ENCODE data around the gene RIN1. TPM values are rescaled to one million over a fixed set of nuclear protein-coding genes. Genes with fewer than 3 reads are reported as not detected.
A peak's percentile ranks its signal among the peaks of the same experiment; 100 is the strongest.

The RIN1 gene
- total and polyA plus RNA-seq, 9 of the 15 experiments (the other 6 are each of a cell fraction or from before 2014, with no cell fraction given) = 0.01 to 1.2 (median 0.45) TPM; not detected in 1

- TF ChIP-seq E2F1 (CRISPR knock-in tag; IDR thresholded peaks at IDR 0.05) = no peak
- no peak for TF ChIP-seq MYBL2 (IDR thresholded peaks at IDR 0.05; ENCODE audit: low read depth)
- TF ChIP-seq MYBL2 (CRISPR knock-in tag; IDR thresholded peaks at IDR 0.05; ENCODE audit: borderline replicate concordance) = no peak
- no peak for TF ChIP-seq HDAC8 (tag; IDR thresholded peaks at IDR 0.05)
- TF ChIP-seq TOE1 (IDR thresholded peaks at IDR 0.05; ENCODE audit: borderline replicate concordance) = no peak
- no peak for TF ChIP-seq TOE1 (CRISPR knock-in tag; IDR thresholded peaks at IDR 0.05; ENCODE audit: borderline replicate concordance, low read depth)
- no peak for TF ChIP-seq BDP1 (IDR thresholded peaks at IDR 0.05; ENCODE audit: insufficient read depth, insufficient read length)
- TF ChIP-seq TCF3 (CRISPR knock-in tag; IDR thresholded peaks at IDR 0.05) = peak; percentile 47
- no peak for TF ChIP-seq SMARCA5 (IDR thresholded peaks at IDR 0.05)
- TF ChIP-seq ZFP30 (CRISPR knock-in tag; IDR thresholded peaks at IDR 0.05; ENCODE audit: borderline replicate concordance) = no peak
- TF ChIP-seq STAG1 (CRISPR knock-in tag; IDR thresholded peaks at IDR 0.05; ENCODE audit: borderline replicate concordance) = no peak
- TF ChIP-seq EZH2 (IDR thresholded peaks at IDR 0.05; ENCODE audit: borderline replicate concordance, low read depth, low read length) = no peak
- no peak for TF ChIP-seq DACH1 (IDR thresholded peaks at IDR 0.05; ENCODE audit: partially characterized antibody)
- TF ChIP-seq NFE2 (IDR thresholded peaks at IDR 0.05; ENCODE audit: low read depth) = peak; percentile 20; the same call in 1 of the 2 replicates
- no peak for TF ChIP-seq ZBTB49 (CRISPR knock-in tag; IDR thresholded peaks at IDR 0.05; ENCODE audit: borderline replicate concordance)
- TF ChIP-seq CBFA2T3 (IDR thresholded peaks at IDR 0.05) = peak; percentile 58
- TF ChIP-seq FOXM1 (IDR thresholded peaks at IDR 0.05; ENCODE audit: low read depth) = no peak
- TF ChIP-seq FOXM1 (CRISPR knock-in tag; IDR thresholded peaks at IDR 0.05; ENCODE audit: low read depth) = no peak
- no peak for TF ChIP-seq CTCFL (IDR thresholded peaks at IDR 0.05; ENCODE audit: borderline replicate concordance, insufficient read depth, low read depth, low read length, poor library complexity, severe bottlenecking)
- peak; percentile 92 for TF ChIP-seq MAFF (IDR thresholded peaks at IDR 0.05; ENCODE audit: low read length)
- TF ChIP-seq RAD21 (CRISPR knock-in tag; conservative IDR thresholded peaks at IDR 0.05 in 1 of 2, IDR thresholded peaks at IDR 0.05 in 1 of 2) = no peak
- no peak for TF ChIP-seq HDAC2 (IDR thresholded peaks at IDR 0.05)
- TF ChIP-seq ZZZ3 (IDR thresholded peaks at IDR 0.05) = no peak
- TF ChIP-seq ZBTB26 (CRISPR knock-in tag; IDR thresholded peaks at IDR 0.05) = no peak
These were observed 26.8 kb downstream of the RIN1 start (continued) for GRCh38 chr11:66309475-66309874.

Data from K562 (cell line).